HG03558 (cell line): ENCODE measurements around the gene RAB3C.
"Not testable (repeated sequence)": the region's sequence is repeated elsewhere in the genome, so short reads cannot be mapped to it uniquely, and the experiment has no call there.

Experiments used
- ATAC-seq: cut with Tn5 transposase; IDR thresholded peaks from one replicate; pipeline ENCODE4 v1.9.1; 2021; ENCODE audit warnings: moderate number of reproducible peaks; ENCODE audit not compliant: unreplicated experiment; ENCODE audit errors: extremely low read depth

Gene RAB3C

GRCh38 chr5:58582803-58583491, at the start of gene RAB3C:
RAB3C (plus strand) TSS chr5:58583075; CDS start chr5:58583209, 134 bp downstream.
- ATAC-seq = peak; percentile 100

GRCh38 chr5:58541935-58542334, 40.9 kb upstream of the RAB3C start:
- ATAC-seq = not testable (repeated sequence)

- no peak for ATAC-seq
These were observed 40.2 kb upstream of the RAB3C start for GRCh38 chr5:58542709-58543108.

- ATAC-seq = no peak
These were observed 39.2 kb upstream of the RAB3C start for GRCh38 chr5:58543723-58544122.

- no peak for ATAC-seq
These were observed 38.7 kb upstream of the RAB3C start for GRCh38 chr5:58544195-58544594.

GRCh38 chr5:58544926-58545325, 37.9 kb upstream of the RAB3C start:
- no peak for ATAC-seq

- ATAC-seq = peak; percentile 90
These were observed 37.0 kb upstream of the RAB3C start for GRCh38 chr5:58545912-58546311.

- no peak for ATAC-seq
These were observed 34.8 kb upstream of the RAB3C start for GRCh38 chr5:58548068-58548467.

- no peak for ATAC-seq
These were observed 31.4 kb upstream of the RAB3C start for GRCh38 chr5:58551492-58551891.

- ATAC-seq = not testable (repeated sequence)
These were observed 25.1 kb upstream of the RAB3C start for GRCh38 chr5:58557665-58558338.

- not testable (repeated sequence) for ATAC-seq
These were observed 19.7 kb upstream of the RAB3C start for GRCh38 chr5:58563016-58563700.

- not testable (repeated sequence) for ATAC-seq
These were observed 18.6 kb upstream of the RAB3C start for GRCh38 chr5:58564043-58564832.

- ATAC-seq = no peak
These were observed 17.8 kb upstream of the RAB3C start for GRCh38 chr5:58565033-58565432.

GRCh38 chr5:58571501-58571900, 11.4 kb upstream of the RAB3C start:
- ATAC-seq = no peak

GRCh38 chr5:58572973-58573372, 9.9 kb upstream of the RAB3C start:
- ATAC-seq = not testable (repeated sequence)

- ATAC-seq = no peak
These were observed 3.1 kb upstream of the RAB3C start for GRCh38 chr5:58579781-58580180.

GRCh38 chr5:58582019-58582802, 664 bp upstream of the RAB3C start:
- ATAC-seq = no peak

GRCh38 chr5:58595952-58596351, 13.1 kb downstream of the RAB3C start:
- no peak for ATAC-seq

- no peak for ATAC-seq
These were observed 15.6 kb downstream of the RAB3C start for GRCh38 chr5:58598440-58598839.

GRCh38 chr5:58599217-58599616, 16.3 kb downstream of the RAB3C start:
- no peak for ATAC-seq
